Hematopoietic multipotent progenitor cell treated with erythropoietin and hydrocortisone succinate and interleukin-3 and kit ligand, for 17 days (in vitro differentiated cells): Measurements from ENCODE around the gene ACADVL.
A peak's percentile ranks its signal among the peaks of the same experiment; 100 is the strongest.
"Not testable (repeated sequence)": the region's sequence is repeated elsewhere in the genome, so short reads cannot be mapped to it uniquely, and the experiment has no call there.

Source experiments
- DNase-seq: peaks from one replicate; pipeline ENCODE4 v3.0.0-alpha.2; 2015; ENCODE audit warnings: low spot score

Gene ACADVL

GRCh38 chr17:7235693-7236665 lies 16.2 kb downstream of the ACADVL start:
- DNase-seq = peak; percentile 71

DNA sequence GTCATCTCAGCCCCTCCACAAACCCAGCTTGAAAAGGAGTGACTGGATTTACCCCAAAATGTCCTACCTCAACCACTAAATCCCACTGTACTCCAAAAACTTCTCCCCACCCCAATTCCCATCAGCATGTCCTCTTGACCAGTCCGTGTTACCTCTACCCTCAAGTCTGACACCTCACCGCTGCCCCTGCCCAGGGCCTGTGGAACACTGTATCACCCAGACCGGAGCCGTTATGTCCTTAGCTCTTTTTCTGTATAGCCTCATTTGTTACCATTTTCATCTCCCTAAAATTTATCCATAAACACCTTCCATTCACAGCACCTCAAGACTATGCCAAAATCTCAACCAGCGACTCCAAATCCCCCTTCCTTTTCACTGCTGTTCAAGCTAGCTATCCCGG lies 17.1 kb downstream of the ACADVL start:
- DNase-seq = no peak

- DNase-seq = no peak
Measured at GRCh38 chr17:7237266-7237760, 17.6 kb downstream of the ACADVL start.

DNA sequence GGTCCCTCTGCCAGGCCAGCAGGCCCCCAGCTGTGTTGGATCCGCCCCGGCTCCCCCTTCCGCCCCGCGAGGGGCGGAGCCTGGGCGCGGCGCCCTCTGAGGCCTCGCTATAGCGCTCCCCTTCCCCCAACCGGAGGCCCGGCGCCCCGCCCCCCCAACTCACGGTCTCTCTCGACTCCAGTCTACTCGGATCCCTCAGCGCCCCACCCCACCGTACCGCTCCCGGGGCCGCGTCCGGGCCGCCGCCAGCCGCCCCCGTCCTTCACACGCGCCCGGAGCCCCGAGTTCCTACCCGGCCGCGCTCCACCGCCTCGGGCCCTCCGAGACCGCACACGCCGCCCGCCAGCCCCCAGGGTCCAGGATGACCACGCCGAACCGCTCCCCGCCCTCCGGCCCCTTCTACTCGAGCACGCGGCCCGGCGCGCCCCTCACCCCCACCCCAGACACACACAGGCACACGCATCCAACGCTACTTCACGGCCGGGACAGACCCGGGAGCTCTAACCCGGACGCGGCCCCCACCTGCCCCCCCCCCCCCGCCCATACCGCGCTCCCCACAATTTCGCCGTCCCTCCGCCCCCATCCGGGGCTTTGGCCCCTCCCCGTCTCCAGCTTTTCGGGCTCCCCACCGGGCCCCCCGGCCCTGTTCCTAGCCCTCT lies 18.2 kb downstream of the ACADVL start:
- peak; percentile 90 for DNase-seq

DNA sequence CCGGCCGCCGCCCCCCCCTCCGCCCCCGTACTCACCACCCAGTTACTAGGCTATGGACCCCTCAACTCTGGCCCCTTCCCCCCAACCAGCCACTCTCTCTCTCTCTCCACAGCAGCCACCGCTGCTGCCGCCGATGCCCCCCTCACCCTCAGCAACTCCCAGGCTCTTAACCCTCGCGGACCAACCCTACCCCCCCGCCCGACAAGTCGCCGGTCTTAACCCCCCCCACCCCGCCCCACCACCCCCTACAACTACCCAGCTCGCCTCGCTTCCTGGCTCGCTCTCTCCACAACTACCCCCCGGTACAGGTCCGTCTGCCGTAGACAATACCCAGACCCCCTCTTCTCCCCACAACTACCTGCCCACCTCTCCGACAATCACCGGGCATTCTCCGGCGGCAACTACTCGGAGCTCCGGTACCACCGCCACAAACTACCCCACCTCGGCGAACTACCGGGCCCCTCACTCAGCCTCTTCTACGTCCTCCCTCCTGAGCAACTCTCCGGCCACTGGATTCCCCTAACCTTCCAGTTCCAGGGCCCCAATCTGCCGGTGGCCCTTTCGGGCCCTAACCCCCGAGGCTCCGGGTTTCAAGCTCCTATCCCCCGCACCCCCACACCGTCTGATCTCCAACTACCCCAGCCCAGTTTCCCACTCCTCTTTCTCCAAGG lies 18.8 kb downstream of the ACADVL start:
- DNase-seq = peak; percentile 63

GRCh38 chr17:7239091-7240027 lies 19.6 kb downstream of the ACADVL start, which contains the start of gene PHF23:
PHF23 (minus strand) TSS chr17:7239457; CDS start chr17:7239279, 178 bp downstream.
- DNase-seq = peak; percentile 100

DNA sequence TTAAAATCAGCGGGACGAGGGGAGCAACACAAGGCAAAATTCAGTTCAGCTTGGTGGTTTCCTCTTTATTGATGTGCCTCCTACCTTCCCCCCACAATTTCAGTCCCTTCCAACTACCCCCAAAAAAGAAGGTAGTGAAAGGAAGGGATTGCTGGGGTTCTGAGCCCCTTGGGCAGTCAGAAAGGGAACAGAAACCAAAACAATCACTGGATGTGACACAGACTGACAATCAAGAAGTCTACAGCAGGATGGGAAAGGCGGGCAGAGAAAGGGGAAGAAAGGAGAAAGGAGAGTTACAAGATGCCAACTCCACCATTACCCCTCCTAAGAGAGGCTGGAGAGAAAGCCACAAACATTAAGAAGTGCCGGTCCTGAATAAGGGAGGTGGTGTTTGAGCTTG lies 20.6 kb downstream of the ACADVL start:
- DNase-seq = peak; percentile 41

- no peak for DNase-seq
Measured at GRCh38 chr17:7241090-7241733, 21.5 kb downstream of the ACADVL start.

GRCh38 chr17:7241783-7242716 lies 22.3 kb downstream of the ACADVL start, which contains the start of gene GABARAP:
GABARAP (minus strand) TSS chr17:7242449; CDS start chr17:7242330, 119 bp downstream.
- DNase-seq = peak; percentile 97

DNA sequence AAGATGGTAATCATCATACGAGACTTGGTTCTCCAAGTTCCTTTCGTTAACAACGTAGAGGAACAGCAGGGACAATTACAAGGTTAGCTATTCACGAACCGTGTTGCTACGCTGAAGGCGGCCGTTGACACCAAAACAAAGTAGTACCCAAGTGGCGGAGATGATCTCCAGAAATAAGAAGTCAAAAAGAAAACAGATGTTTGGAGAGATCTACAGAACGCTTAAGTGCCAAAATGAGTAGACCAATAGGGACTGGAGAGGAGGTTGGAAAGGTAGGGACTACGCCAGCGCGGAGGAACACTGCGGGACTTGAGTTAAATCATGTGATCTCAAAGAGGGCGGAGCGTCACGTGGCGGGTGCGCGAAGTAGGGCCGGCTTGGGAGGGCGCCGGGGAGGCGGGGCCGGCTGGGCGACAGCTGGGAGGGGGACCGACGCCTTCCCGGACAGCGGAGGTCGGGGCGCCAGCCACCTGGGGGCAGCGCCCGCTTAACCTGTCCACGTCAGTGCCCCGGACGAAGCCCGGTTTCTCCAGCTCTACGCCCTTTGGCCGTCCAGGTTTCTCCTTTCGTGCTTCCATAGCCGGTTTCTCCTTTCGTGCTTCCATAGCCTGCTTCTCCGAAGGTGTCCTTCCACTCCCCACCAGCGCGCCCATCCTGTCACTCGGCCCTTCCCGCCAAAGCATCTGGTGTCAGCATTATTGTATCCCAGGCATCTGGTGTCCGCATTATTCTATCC lies 23.1 kb downstream of the ACADVL start:
- peak; percentile 100 for DNase-seq

DNA sequence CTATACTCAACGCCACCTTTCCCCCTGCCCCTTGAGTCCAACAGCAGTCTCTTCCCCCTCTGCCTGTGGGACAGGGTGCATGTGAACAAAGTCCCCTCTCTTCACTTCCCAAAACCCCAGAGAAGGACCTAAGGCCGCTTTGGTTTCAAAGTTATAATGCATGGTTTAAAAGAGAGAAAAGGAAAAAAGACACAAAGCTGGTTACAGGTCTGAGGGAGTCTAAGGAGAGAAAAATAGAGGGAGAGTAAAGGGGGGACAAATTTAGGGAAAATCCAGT lies 23.7 kb downstream of the ACADVL start:
- no peak for DNase-seq

GRCh38 chr17:7243838-7244237 lies 24.1 kb downstream of the ACADVL start:
- not testable (repeated sequence) for DNase-seq

DNA sequence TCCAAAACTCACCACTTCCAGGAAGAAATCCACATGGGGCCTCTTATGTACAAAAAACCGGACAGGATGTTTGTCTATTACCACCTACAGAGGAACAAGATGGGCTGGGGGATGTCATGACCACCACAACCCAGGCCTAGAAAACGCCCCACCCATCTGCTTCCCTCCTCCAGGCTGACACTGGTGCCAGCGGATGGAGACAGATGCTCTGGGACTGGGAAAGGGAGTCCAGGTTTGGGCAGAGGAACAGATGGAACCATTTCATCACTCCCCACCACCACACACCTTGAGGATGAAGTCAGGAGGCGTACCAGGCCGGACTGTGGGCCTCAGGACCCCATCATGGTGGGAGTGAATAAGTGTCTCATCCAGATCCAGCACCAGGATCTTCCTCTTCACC lies 27.0 kb downstream of the ACADVL start:
- no peak for DNase-seq

GRCh38 chr17:7248796-7249195 lies 29.1 kb downstream of the ACADVL start:
- DNase-seq = no peak

- no peak for DNase-seq
Measured at GRCh38 chr17:7249214-7249613, 29.5 kb downstream of the ACADVL start.

- DNase-seq = no peak
Measured at GRCh38 chr17:7249830-7250229, 30.1 kb downstream of the ACADVL start.

DNA sequence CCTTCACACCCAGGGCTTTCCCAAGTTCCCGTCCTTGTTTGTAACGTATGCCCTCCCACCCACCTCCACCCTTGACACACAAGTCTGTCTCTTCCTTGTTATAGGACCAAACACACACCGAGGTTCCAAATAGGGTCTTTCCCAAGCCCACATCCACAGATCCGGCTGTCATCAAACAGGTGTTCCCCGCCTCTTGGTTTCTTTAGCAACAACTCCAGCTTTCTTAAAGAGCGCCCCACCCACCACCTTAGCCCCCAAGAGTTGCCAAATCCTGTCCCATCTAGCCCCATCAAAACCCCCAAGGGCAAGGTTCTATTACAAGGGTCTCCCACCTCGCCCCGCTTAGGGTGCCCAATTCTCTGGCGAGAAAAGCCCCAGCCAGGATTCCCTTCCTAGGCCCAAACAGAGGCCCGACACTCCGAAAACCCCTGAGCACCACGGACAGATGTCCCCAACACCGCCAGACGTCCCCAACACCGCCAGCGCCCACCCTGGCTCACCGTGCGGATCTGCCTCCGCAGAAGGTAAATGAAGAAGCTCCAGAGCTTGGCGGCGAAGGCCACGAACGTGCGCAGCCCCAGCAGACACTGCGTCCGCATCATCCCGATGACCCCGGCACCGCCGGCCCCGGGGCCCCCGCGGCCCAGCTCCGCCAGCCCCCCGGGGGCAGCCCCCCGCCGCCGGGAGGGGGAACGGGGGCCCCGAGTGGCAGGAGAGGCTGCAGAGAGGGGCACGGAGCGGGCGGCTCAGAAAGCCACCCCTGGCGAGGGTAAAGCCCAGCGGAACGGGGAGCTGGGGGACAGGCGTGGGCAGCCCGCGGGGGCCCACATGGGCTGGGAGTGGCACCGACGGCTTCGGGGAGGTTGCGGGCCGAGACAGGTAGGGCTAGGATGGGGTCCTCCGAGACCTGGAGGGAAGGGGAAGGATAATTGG lies 31.2 kb downstream of the ACADVL start:
- peak; percentile 52 for DNase-seq

GRCh38 chr17:7251661-7252175 lies 32.0 kb downstream of the ACADVL start, which contains the start of gene CTDNEP1:
CTDNEP1 (minus strand) TSS chr17:7251734; CDS start chr17:7251296, 438 bp downstream.
- peak; percentile 100 for DNase-seq
